Naive thymus-derived CD4-positive, alpha-beta T cell (primary cell): ENCODE results near the gene FTH1. TPM values are rescaled to one million over a fixed set of nuclear protein-coding genes. Genes with fewer than 3 reads are reported as not detected.
A peak's percentile ranks its signal among the peaks of the same experiment; 100 is the strongest.

Experiments used
- ATAC-seq: fragments of 150-1000 bp; cut with Tn5 transposase; 2 replicates; pipeline ENCODE4 v1.10.0; 2021; ENCODE audit warnings: mild to moderate bottlenecking, moderate library complexity
- CTCF ChIA-PET: fragments of 350-600 bp; sonication (Branson Sonifier 250); formaldehyde crosslinking; loops from one replicate; lab custom pipeline; 2021; ENCODE audit warnings: antibody characterized with exemption; lab: Charles Lee
- POLR2A ChIA-PET: fragments of 350-600 bp; sonication (Branson Sonifier 250); formaldehyde crosslinking; loops from one replicate; lab custom pipeline; 2021; ENCODE audit warnings: antibody characterized with exemption, inconsistent platforms; lab: Charles Lee
- DNase-seq, 9 donors: peaks; one replicate each; pipeline versions ENCODE4 v3.0.0 to v3.0.0-alpha.2; 2020 to 2022; ENCODE audit warnings: mixed read lengths in 1 of 9
- H3K27ac ChIP-seq: one replicate; pipeline ENCODE4 v1.7.0; 2013; ENCODE audit warnings: mild to moderate bottlenecking, low read depth, low read length, moderate library complexity
- H3K27me3 ChIP-seq, 2 donors: one replicate each; pipeline ENCODE4 v1.7.0; 2013; ENCODE audit warnings: low read length in 2 of 2, mild to moderate bottlenecking in 2 of 2, moderate library complexity in 2 of 2; ENCODE audit not compliant: control insufficient read depth in 2 of 2, insufficient read depth in 2 of 2
- H3K36me3 ChIP-seq, 3 experiments: 1 replicate in 2 of 3; 2 replicates in 1 of 3; pipeline ENCODE4 v1.7.0; 2013; ENCODE audit warnings: low read length in 3 of 3, mild to moderate bottlenecking in 3 of 3, moderate library complexity in 1 of 3; ENCODE audit not compliant: insufficient read depth in 3 of 3, control insufficient read depth in 2 of 3
- H3K4me1 ChIP-seq, 2 donors: one replicate each; pipeline ENCODE4 v1.7.0; 2013; ENCODE audit warnings: low read length in 2 of 2, mild to moderate bottlenecking in 2 of 2, moderate library complexity in 1 of 2; ENCODE audit not compliant: control insufficient read depth in 2 of 2, insufficient read depth in 2 of 2
- H3K4me3 ChIP-seq: 2 replicates; pipeline ENCODE4 v1.7.0; 2013; ENCODE audit warnings: mild to moderate bottlenecking, low read length
- H3K9me3 ChIP-seq, 3 experiments: 1 replicate in 2 of 3; 2 replicates in 1 of 3; pipeline ENCODE4 v1.7.0; 2013; ENCODE audit warnings: low read length in 3 of 3; ENCODE audit not compliant: control insufficient read depth in 2 of 3
- H3K27ac Mint-ChIP-seq, 9 donors: one replicate each; pipeline ENCODE4 v1.8.0; 2020 to 2022; ENCODE audit warnings: mixed read lengths in 9 of 9, mild to moderate bottlenecking in 8 of 9, moderate library complexity in 5 of 9, inconsistent platforms in 2 of 9
- H3K27me3 Mint-ChIP-seq, 5 donors: one replicate each; pipeline ENCODE4 v1.8.0; 2021 to 2022; ENCODE audit warnings: mixed read lengths in 5 of 5, mild to moderate bottlenecking in 1 of 5
- H3K36me3 Mint-ChIP-seq, 5 donors: one replicate each; pipeline ENCODE4 v1.8.0; 2020 to 2022; ENCODE audit warnings: mixed read lengths in 5 of 5, mild to moderate bottlenecking in 3 of 5, inconsistent platforms in 1 of 5
- H3K4me1 Mint-ChIP-seq, 7 donors: one replicate each; pipeline ENCODE4 v1.8.0; 2020 to 2022; ENCODE audit warnings: mixed read lengths in 7 of 7, mild to moderate bottlenecking in 3 of 7, inconsistent platforms in 1 of 7
- H3K4me3 Mint-ChIP-seq, 10 donors: one replicate each; pipeline ENCODE4 v1.8.0; 2020 to 2022; ENCODE audit warnings: mild to moderate bottlenecking in 10 of 10, mixed read lengths in 10 of 10, moderate library complexity in 6 of 10, inconsistent platforms in 2 of 10
- H3K9me3 Mint-ChIP-seq, 11 donors: one replicate each; pipeline ENCODE4 v1.8.0; 2020 to 2022; ENCODE audit warnings: mixed read lengths in 11 of 11, mild to moderate bottlenecking in 4 of 11, inconsistent platforms in 1 of 11, moderate library complexity in 1 of 11
- intact Hi-C, 2 donors: fragments of 100-400 bp; cut with micrococcal nuclease; formaldehyde crosslinking; loops; one replicate each; pipeline ENCODE4 v1.15.1; 2023
- polyA plus RNA-seq, 2 donors: library from polyadenylated mRNA; unstranded; fragments of 300-500 nt; fragmentation: Illumina TruSeq; gene quantifications; one replicate each; pipeline ENCODE4 v1.2.3, GENCODE V29; 2021
- total RNA-seq, 6 experiments: library from RNA in 5 of 6; stranded (reverse) in 5 of 6; gene quantifications; 1 replicate in 5 of 6; 2 replicates in 1 of 6; pipeline ENCODE4 v1.2.3 and lab custom pipeline; 2021 to 2026

FTH1 gene
- total and polyA plus RNA-seq, 7 experiments from 2014 or later = 684 to 3,858 (median 1,833) TPM

DNA sequence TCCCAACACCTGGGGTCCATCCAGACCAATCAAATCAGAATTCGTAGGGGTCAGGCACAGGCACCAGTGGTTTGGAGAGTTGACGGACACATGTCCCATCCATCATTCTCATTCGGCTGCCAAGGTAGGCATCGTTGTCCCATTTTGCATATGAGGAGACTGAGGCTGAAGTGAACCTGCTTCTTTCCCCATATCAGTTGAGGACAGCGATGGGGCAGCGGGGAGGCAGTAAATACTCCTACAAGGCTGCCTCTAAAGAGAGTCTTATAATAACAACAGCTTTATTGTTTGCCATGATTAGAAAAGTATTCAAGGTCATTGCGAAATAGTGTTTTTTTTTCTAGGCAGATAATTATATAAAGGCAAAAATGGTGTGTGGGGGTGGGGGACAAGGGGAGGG, 18.9 kb downstream of the FTH1 start:
- Mint-ChIP-seq H3K9me3 (no peaks in the 10 kb centered on the region), H3K36me3 (no peaks in the 10 kb centered on the region), H3K4me3 (no peak overlapping the region), H3K27me3 (peaks cover 0 to 6% (median 3%) of the 10 kb centered on the region in 5 donors), H3K27ac (no peak overlapping the region), H3K4me1 (peaks cover 0 to 5% (median 0%) of the 10 kb centered on the region in 7 donors)
- H3K36me3 ChIP-seq = no peaks in the 10 kb centered on the region
- H3K4me1 ChIP-seq = peaks cover 0 to 3% of the 10 kb centered on the region in 2 donors
- intact Hi-C loops = loop anchor here (1.0 to 10.0 kb wide), 3 partner anchors 77 to 106 kb away; no protein-coding TSS in a partner anchor
- ATAC-seq (no peak), DNase-seq (no peak)
- ChIA-PET CTCF (interaction anchor here (0.5 to 3.2 kb wide), 14 partner anchors 9 to 1628 kb away, joined by 3 to 34 read pairs (median 5); partner anchors contain the start of gene FEN1), POLR2A (interaction anchor here (1.0 kb wide), 1 partner anchor 18 kb away, joined by 4 read pairs; no protein-coding TSS in a partner anchor)
- H3K27me3 ChIP-seq = no peaks in the 10 kb centered on the region
- H3K27ac ChIP-seq = no peak overlapping the region
- no peak overlapping the region for H3K4me3 ChIP-seq
- no peaks in the 10 kb centered on the region for H3K9me3 ChIP-seq

DNA sequence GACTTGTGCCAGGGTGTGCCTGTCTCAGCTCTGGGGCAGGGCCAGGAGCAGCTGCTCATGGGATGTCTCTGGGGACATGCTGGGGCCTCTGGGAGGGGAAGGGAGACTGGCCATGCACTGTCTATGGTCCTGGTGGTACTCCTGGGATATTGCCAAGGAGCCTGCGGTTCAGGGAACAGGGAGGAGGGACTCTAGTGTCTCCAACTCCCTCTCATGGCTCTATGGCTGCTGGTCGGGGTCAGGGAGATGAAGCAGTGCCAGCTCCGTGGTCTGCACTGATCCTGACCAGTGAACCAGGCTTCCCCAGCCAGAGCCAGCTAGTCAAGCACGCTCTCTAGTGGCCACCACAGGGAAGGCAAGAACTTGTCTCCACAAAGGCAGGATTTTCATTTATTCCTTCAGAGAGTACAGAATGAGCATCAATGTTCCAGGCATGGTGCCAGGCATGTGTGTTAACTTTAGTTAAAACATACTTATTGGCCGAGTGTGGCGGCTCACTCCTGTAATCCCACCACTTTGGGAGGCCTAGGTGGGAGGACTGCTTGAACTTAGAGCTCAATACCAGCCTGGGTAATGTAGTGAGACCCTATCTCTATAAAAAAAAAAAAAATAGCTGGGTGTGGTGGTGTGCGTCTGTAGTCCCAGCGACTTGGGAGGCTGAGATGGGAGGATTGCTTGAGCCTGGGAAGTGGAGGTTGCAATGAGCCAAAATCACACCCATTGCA, 19.8 kb downstream of the FTH1 start:
- H3K27me3 Mint-ChIP-seq = peaks cover 0 to 6% (median 3%) of the 10 kb centered on the region in 5 donors
- peaks cover 0 to 5% (median 0%) of the 10 kb centered on the region in 7 donors for H3K4me1 Mint-ChIP-seq
- ChIA-PET POLR2A (interaction anchor here (0.8 to 1.7 kb wide), 3 partner anchors 18 to 21 kb away, joined by 3 to 5 read pairs (median 4); no protein-coding TSS in a partner anchor), CTCF (interaction anchor here (0.6 to 2.9 kb wide), 23 partner anchors 8 to 162 kb away, joined by 3 to 34 read pairs (median 4); partner anchors contain the start of gene FEN1)
- Histone ChIP-seq H3K4me3 (no peak overlapping the region), H3K27me3 (no peaks in the 10 kb centered on the region), H3K36me3 (no peaks in the 10 kb centered on the region), H3K9me3 (no peaks in the 10 kb centered on the region), H3K27ac (no peak overlapping the region), H3K4me1 (peaks cover 0 to 3% of the 10 kb centered on the region in 2 donors)
- ATAC-seq (peak; percentile 88), DNase-seq (peak; percentile 41 to 64 (median 47))
- no peaks in the 10 kb centered on the region for H3K36me3 Mint-ChIP-seq
- H3K4me3 Mint-ChIP-seq = no peak overlapping the region
- intact Hi-C loops = loop anchor here (1.0 to 10.0 kb wide), 8 partner anchors 48 to 150 kb away; no protein-coding TSS in a partner anchor
- H3K9me3 Mint-ChIP-seq = no peaks in the 10 kb centered on the region
- peak overlapping the region in 2 of 9 donors; percentile 14 to 70 for H3K27ac Mint-ChIP-seq

GRCh38 chr11:61946894-61947293, 20.5 kb downstream of the FTH1 start:
- Mint-ChIP-seq H3K27ac (no peak overlapping the region), H3K4me3 (no peak overlapping the region)

DNA sequence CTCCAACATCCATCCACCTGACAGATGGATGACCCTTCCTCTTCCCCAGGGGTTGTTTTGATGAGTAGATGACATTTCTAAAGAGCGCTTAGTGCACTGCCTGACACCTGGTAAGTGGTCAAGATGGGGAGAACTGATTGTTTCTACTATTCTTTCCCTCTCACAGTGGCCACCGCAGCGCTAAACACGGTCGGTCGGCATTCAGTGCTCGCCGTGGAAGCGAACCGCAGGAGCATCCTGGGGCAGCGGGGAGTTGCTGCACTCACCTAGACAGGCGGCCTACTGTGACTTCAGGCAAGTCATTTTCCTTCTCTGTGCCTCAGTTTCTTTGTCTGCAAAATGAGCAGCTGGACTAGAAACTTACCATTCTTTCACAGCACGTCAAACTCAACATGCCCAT, 22.2 kb downstream of the FTH1 start:
- Histone ChIP-seq H3K4me3 (no peak overlapping the region), H3K36me3 (no peaks in the 10 kb centered on the region), H3K27me3 (no peaks in the 10 kb centered on the region), H3K4me1 (peaks cover 0 to 3% of the 10 kb centered on the region in 2 donors), H3K9me3 (no peaks in the 10 kb centered on the region), H3K27ac (no peak overlapping the region)
- H3K4me3 Mint-ChIP-seq = no peak overlapping the region
- DNase-seq (no peak), ATAC-seq (no peak)
- H3K27ac Mint-ChIP-seq = no peak overlapping the region
- peaks cover 0 to 12% (median 0%) of the 10 kb centered on the region in 5 donors for H3K27me3 Mint-ChIP-seq
- peaks cover 0 to 3% (median 0%) of the 10 kb centered on the region in 7 donors for H3K4me1 Mint-ChIP-seq
- ChIA-PET POLR2A (no interaction called here), CTCF (no interaction called here)
- intact Hi-C loops = loop anchor here (5.0 to 10.0 kb wide), 2 partner anchors 82 to 110 kb away; no protein-coding TSS in a partner anchor
- H3K36me3 Mint-ChIP-seq = no peaks in the 10 kb centered on the region
- no peaks in the 10 kb centered on the region for H3K9me3 Mint-ChIP-seq

More at GRCh38 chr11:61946894-61947293, 20.5 kb downstream of the FTH1 start:
- Histone ChIP-seq H3K4me3 (no peak overlapping the region), H3K4me1 (peaks cover 0 to 3% of the 10 kb centered on the region in 2 donors), H3K27ac (no peak overlapping the region), H3K36me3 (no peaks in the 10 kb centered on the region), H3K9me3 (no peaks in the 10 kb centered on the region), H3K27me3 (no peaks in the 10 kb centered on the region)
- no peak for ATAC-seq
- no peaks in the 10 kb centered on the region for H3K9me3 Mint-ChIP-seq
- H3K36me3 Mint-ChIP-seq = no peaks in the 10 kb centered on the region
- H3K27me3 Mint-ChIP-seq = peaks cover 0 to 6% (median under 1%) of the 10 kb centered on the region in 5 donors
- intact Hi-C loops = loop anchor here (1.0 to 10.0 kb wide), 8 partner anchors 48 to 150 kb away; no protein-coding TSS in a partner anchor
- DNase-seq = no peak
- ChIA-PET POLR2A (interaction anchor here (1.7 kb wide), 1 partner anchor 21 kb away, joined by 5 read pairs; no protein-coding TSS in a partner anchor), CTCF (interaction anchor here (0.5 to 2.9 kb wide), 18 partner anchors 10 to 968 kb away, joined by 3 to 34 read pairs (median 4); no protein-coding TSS in a partner anchor)
- H3K4me1 Mint-ChIP-seq = peaks cover 0 to 5% (median 0%) of the 10 kb centered on the region in 7 donors

DNA sequence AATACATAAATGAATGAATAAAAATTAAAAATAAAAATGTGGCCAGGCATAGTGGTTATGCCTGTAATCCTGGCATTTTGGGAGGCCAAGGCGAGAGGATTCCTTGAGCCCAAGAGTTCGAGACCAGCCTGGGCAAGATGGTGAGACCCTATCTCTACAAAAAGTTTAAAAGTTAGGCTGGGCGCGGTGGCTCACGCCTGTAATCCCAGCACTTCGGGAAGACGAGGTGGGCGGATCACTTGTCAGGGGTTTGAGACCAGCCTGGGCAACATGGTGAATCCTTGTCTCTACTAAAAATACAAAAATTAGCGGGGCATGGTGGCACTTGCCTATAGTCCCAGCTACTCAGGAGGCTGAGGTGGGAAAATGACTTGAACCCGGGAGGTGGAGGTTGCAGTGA, 27.0 kb downstream of the FTH1 start:
- no peaks in the 10 kb centered on the region for H3K27me3 ChIP-seq
- no peak for ATAC-seq
- no peak for DNase-seq
- H3K27ac Mint-ChIP-seq = no peak overlapping the region
- no peaks in the 10 kb centered on the region for H3K36me3 ChIP-seq
- no peaks in the 10 kb centered on the region for H3K4me1 Mint-ChIP-seq
- H3K9me3 ChIP-seq = no peaks in the 10 kb centered on the region
- intact Hi-C loops = loop anchor here in 1 of 2 donors (10.0 kb wide), 1 partner anchor 114 kb away; no protein-coding TSS in a partner anchor
- no peaks in the 10 kb centered on the region for H3K4me1 ChIP-seq
- no peak overlapping the region for H3K27ac ChIP-seq
- peaks cover 4 to 35% (median 17%) of the 10 kb centered on the region in 5 donors for H3K27me3 Mint-ChIP-seq
- peaks cover 0 to 11% (median 0%) of the 10 kb centered on the region in 5 donors for H3K36me3 Mint-ChIP-seq
- H3K9me3 Mint-ChIP-seq = peaks cover 0 to 27% (median 12%) of the 10 kb centered on the region in 11 donors
- H3K4me3 Mint-ChIP-seq = no peak overlapping the region
- ChIA-PET POLR2A (interaction anchor here (0.9 kb wide), 1 partner anchor 11 kb away, joined by 4 read pairs; no protein-coding TSS in a partner anchor), CTCF (interaction anchor here (0.6 kb wide), 1 partner anchor 8 kb away, joined by 3 read pairs; no protein-coding TSS in a partner anchor)
- H3K4me3 ChIP-seq = no peak overlapping the region

DNA sequence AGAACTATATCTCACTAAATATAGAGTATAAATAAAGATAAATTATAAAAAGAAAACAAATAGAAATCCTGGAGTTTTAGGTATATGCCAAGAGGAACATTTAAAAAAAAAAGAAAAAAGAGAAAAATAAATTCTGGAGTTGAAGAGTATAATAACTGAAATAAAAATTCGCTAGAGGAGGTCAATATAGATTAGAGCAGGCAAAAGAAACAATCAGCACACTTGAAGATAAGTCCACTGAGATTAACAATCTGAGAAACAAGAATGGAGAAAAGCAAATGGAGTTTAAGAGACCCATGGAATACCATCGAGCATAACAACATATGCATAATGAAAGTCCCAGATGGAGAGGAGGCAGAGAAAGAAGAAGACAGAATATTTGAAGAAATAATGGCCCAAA, 31.6 kb downstream of the FTH1 start:
- H3K9me3 Mint-ChIP-seq = peaks cover 5 to 42% (median 23%) of the 10 kb centered on the region in 11 donors
- ATAC-seq (no peak), DNase-seq (no peak)
- Histone ChIP-seq H3K4me1 (no peaks in the 10 kb centered on the region), H3K27me3 (no peaks in the 10 kb centered on the region), H3K27ac (no peak overlapping the region), H3K4me3 (no peak overlapping the region), H3K9me3 (no peaks in the 10 kb centered on the region), H3K36me3 (no peaks in the 10 kb centered on the region)
- intact Hi-C loops = no loop called here
- H3K36me3 Mint-ChIP-seq = peaks cover 0 to 22% (median 8%) of the 10 kb centered on the region in 5 donors
- no peak overlapping the region for H3K27ac Mint-ChIP-seq
- peaks cover 27 to 44% (median 38%) of the 10 kb centered on the region in 5 donors for H3K27me3 Mint-ChIP-seq
- H3K4me3 Mint-ChIP-seq = no peak overlapping the region
- no peaks in the 10 kb centered on the region for H3K4me1 Mint-ChIP-seq
- ChIA-PET POLR2A (interaction anchor here (1.2 kb wide), 1 partner anchor 105 kb away, joined by 3 read pairs; no protein-coding TSS in a partner anchor), CTCF (interaction anchor here (1.2 kb wide), 1 partner anchor 11 kb away, joined by 4 read pairs; no protein-coding TSS in a partner anchor)
